HG03354 (cell line): Measurements from ENCODE around the gene C17orf107.

ENCODE experiments used
- ATAC-seq: cut with Tn5 transposase; IDR thresholded peaks from one replicate; pipeline ENCODE4 v1.9.1; 2021; ENCODE audit warnings: mild to moderate bottlenecking; ENCODE audit not compliant: unreplicated experiment, poor library complexity, severe bottlenecking

Gene C17orf107

DNA sequence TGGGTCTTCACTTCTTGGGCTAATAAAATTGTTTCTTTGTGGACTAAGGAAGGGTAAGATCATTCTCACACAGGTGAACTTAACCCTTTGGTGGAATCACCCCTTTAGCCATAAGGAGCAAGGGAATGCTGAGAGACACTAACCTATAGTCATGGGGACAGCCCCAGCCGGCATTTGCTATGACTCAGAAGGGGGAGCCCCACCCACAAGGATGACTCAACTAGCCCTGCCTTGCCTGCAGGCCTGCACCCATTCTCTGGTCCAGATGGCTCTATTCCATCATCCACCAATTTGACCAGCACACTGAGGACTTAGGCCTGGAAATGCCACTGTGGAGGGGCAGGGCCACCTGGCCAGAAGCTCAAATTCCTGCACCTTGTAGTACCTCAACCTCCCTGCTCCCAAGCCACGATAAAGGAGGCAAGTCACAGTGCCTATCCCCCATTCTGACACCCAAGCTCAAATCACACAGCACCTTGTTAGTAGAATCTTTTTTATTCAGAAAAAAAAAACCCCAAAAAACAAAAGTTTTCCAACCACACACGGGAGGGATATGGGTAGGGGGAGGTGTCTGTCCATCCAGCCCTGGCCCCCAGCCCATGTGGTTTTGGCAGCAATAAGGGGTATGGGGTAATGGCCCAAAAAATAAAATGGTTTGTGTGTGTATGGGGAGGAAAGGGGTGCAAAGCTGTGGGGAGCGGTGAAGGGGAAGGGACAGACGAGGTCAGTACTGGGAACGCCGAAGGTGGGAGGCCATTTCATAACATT, 46.0 kb downstream of the C17orf107 start:
- ATAC-seq: peak; percentile 19

DNA sequence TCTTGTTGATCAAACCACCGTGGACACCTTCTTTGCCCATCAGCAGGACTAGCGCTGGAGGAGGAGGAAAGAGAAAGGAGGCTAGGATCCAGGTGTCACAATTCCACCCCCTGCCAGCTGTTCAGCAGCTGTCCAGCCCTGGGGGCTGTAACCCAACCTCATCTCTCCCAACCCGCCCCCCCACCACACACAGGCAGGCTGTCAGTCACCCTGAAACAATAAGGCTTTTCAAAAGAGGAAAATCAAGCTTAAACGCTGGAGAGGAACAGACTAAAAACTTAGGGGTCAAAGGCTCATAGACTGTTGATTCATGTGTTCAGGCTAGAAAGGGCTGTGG, 46.6 kb downstream of the C17orf107 start:
- ATAC-seq: no peak

DNA sequence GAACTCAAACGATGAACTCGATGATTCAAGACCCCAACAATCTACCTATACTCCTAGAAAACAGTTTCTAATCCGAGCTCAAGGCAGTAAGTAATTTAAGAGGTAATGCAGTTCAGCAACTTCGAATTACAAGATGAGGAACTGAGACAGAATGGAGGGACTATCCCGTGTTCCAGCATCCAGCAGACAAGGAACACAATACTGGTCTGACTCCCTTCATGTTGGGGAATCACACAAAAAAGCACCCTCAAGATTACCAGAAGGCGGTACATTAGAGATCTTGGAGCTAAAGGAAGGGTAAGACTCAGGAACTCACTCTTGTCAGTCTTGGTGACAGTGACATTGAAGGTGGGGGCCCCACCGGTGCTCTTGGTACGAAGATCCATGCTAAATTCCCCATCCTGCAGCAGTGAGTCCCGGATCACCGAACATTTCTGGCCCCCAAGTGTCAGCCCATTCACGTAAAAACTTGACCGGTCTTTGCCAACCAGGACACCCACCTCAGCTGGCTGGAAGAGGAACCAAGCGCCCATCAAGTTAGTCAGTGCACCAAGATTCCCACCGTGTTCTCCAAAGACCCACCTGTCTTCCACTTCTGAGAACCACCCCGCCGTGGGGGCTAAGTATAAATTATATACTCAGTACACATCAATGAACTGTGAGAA, 47.1 kb downstream of the C17orf107 start:
- no peak for ATAC-seq

DNA sequence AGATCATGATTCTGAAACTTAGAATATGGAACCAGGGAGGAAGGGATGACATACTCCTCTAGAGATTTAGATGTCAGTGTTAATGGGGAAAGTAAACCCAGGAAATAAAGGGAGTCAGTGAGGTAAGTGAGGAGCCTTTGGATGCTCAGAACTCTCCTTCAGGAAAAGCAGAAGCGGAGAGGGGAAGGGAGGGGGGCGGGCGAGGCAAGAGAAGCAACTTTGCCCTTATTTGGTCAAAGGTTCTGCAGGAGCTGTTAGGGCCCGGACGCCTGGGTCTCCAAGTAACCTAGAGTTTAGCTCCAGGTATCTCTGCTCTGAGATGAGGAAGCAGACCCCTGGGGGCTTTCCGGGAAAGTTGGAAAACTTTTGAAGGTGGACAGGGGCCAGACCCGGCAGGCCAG, 47.7 kb downstream of the C17orf107 start:
- no peak for ATAC-seq

DNA sequence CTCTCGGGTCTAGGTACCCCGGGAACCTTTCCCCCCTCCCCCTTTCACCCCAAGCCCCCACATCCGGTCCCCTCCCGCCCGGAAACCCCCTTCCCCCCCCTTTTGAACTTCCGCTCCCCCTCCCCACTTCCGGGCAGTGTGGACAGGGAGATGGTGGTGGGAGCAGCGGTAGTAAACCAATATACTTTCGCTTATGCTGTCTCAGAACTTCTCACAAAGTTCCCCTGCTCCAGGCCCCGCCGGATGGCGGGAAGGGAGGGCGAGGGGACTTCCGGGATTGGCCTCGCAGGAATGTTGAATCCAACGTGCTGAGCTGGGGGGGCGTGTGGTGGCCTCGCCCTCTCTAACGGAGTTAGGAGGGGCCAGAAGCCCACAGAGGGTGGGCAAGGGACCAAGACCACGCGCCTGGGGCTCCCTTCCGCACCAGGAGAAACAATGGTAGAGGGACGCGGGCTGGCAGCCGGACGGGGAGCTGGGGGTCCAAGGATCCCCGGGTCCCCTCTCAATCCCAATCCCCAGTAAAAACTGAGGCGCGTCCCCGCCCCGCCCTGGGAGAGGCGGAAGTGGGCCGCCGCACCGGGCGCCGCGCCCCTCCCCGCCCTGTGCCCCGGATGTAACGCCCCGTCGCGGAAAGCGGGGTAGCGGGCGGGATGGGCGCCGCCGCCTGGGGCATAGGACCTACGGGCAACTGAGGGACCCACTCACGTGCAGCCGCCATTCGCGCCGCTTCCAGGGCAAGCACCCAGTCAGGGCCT, 48.3 kb downstream of the C17orf107 start:
- ATAC-seq: peak; percentile 17

DNA sequence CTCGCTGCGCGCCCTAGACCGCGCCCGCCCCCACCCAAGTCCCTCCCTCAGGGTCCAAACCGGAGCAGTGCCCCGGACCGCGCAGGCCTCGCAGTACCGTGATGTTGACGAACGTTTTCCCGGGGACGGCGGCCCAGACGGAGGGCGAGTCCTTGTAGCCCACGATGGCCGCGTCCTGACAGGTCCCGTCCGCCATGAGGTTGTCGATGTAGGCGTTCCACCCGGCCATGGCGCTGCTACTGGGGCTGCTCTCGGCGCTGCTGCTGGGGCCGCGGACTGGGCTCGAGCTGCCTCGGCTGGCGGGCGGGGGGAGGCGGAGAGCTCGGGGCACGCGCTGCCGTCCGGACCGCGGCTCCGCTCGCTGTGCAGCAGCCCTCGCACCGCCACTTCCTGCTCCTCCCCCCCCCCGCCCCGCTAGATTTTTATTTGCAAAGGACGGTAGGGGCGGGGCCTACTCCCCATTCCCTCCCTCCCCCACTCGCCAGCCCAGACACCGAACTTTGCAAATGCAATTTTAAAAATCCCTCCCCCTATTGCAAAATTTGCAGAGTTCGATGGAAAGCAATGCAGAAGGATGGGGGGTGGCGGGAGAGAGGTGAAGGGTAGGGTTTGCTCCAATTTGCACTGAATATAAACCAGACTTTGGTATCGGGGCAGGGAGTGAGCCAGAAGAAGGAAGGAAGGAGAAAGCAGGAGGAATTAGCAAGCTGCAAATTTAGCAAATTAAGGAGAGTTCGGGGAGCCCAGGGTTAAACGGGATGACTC, 49.0 kb downstream of the C17orf107 start, which contains the start of gene PFN1:
TSS of gene PFN1 (minus strand) at position 365 of the 765 bp plus-strand sequence. CDS start at position 229, 136 bp downstream.
- ATAC-seq: peak; percentile 29

DNA sequence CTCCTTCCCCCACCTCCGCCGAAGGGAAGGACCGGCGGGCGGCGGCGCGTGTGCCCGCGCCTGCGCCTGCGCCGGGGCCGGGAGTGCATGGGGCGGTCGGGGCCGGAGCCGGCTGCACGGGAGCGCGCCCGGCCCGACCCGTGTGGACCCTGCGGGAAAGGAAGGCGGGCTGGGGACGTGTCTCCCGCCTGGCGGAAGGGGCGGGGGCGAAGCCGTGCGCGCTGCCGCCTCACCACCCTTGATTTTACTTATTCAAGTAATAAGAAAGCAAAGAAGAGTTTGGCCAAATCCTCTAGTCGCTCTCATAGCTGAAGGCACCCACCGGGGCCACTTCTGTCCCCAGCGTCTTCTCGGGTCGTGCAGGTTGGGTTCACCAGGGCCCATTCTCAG, 49.6 kb downstream of the C17orf107 start:
- peak; percentile 38 for ATAC-seq

DNA sequence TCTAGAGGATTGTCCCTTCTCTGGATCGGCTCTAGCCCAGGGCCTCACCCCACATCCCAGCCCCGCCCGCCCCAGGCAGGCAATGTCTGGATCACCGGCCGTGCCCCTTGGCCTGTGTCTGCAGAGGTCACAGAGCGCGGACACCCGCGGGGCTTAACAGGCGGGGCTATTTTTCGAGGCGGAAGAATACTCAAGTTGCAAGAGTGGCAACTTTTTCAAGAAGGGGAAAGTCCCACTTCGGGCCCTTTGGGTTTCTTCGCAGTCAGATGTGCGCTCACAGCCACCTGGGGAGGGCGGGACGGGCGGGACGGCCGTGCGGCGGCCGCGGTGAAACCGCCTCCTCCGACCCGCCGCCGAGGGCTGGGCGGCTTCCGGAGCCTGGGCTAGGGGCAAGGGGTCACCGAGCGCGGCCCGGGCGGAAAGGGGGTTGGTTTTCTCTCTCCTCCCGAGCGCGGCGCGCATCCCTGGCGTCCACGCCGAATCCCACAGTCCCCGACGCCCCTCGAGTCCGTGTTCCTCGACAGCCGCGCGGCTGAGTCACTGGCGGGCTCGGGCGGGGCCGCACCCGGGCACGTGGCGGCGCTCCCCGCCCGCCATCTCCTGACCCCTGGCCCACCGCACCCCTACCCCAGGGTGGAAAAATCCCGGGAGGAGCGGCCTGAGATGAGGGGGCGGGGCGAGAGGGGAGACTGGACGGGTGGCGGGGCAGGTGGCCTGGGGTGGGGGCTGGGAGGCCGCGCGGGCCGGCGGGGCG, 50.2 kb downstream of the C17orf107 start:
- ATAC-seq: peak; percentile 40

DNA sequence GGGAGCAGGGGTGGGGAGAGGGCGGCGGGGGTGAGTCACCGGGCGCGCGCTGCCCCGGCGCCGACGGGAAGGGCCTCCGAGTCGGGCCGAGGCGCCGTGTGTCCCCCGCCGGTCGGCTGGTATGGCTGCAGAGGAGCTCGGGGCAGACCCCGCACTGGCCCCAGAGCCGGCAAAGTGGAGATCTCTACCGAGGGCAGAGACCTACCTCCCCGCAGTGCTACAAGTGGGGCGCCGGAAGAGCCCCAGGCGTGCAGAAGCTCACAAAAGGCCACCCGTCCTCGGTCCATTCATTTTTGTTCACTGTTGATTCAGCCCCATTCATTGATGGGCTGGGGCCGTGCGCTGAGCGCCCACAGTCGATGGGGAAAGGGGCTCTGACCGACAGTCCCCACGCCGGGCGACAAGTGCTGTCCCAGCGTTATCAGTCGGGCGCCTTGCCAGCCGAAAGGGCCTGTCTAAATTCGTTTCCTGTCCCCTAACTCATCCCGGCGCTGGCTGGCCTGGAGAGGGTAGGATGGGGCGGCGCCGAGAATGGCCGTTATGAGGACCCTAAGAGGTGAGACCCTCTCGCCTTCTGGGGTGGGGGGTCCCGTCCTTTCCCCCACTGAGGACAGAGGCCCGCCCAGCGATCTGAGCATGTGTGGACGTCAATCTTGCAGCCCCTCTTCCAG, 50.9 kb downstream of the C17orf107 start:
- peak; percentile 10 for ATAC-seq

DNA sequence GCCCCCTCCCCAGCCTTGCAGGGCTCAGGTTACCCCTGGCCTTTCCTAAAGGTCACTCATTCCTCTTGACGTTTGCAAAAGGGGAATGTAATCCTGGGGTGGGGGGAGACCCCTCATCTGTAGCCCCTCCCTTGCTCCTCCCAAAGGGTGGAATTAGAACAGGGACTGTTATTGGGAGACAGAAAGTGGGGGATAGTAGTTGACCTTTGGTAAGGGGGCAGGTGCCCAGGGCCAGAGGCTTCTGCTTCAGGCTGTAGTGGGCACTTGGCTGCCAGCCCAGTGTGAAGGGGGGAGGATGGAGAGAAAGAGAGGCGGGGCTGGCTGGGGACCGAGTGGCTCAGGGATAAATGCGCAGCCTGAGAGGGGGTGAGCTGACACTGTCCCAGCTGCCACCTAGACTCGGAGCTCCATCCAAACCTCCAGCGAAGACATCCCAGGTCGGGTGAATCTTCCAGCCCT, 51.4 kb downstream of the C17orf107 start, which contains the start of gene ENO3:
TSS of gene ENO3 (plus strand) at position 374 of the 459 bp plus-strand sequence. CDS start 711 bp downstream, outside the sequence.
- no peak for ATAC-seq

DNA sequence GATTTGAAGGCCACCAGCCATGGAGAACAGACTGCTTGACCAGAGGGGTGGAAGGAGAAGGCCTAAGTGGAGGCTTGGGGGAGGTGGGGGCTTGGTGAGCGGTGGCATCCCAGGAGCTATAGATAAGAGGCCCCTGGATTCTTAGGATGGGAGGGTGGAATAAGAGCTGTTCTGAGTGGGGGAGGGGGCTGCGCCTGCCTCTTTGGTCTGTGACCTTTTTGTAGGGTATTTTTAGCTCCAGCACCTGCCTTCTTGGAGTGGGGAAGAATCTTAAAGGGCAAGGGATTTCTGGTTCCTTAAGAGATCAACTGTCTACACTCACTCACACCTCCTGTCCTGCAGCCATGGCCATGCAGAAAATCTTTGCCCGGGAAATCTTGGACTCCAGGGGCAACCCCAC, 52.1 kb downstream of the C17orf107 start:
- ATAC-seq: no peak
